DND-41 (cell line): Measurements from ENCODE around the gene INTS7.

Experiments
- ATAC-seq: fragments of 200-7000 bp; cut with Tn5 transposase; 3 replicates; pipeline ENCODE4 v1.9.1; 2021; ENCODE audit warnings: low read depth; ENCODE audit not compliant: insufficient read depth
- DNase-seq: peaks from one replicate; pipeline ENCODE4 v3.0.0-alpha.2; 2020
- H2AFZ ChIP-seq: 2 replicates; pipeline ENCODE4 v1.6.0; 2012; ENCODE audit warnings: low read depth, low read length
- H3K27ac ChIP-seq: 2 replicates; pipeline ENCODE4 v1.5.1; 2012; ENCODE audit warnings: low read length, inconsistent platforms
- H3K27me3 ChIP-seq: fragments of 200-600 bp; sonication (generic); 2 replicates; pipeline ENCODE4 v1.6.0; 2012; ENCODE audit warnings: low read length, mild to moderate bottlenecking, inconsistent platforms; ENCODE audit not compliant: insufficient read depth, poor library complexity
- H3K36me3 ChIP-seq: 2 replicates; pipeline ENCODE4 v1.5.1; 2012; ENCODE audit warnings: low read length, inconsistent platforms; ENCODE audit not compliant: insufficient read depth
- H3K4me1 ChIP-seq: 2 replicates; pipeline ENCODE4 v1.5.1; 2012; ENCODE audit warnings: mild to moderate bottlenecking, low read length; ENCODE audit not compliant: insufficient read depth
- H3K4me2 ChIP-seq: 2 replicates; pipeline ENCODE4 v1.6.0; 2012; ENCODE audit warnings: mild to moderate bottlenecking, moderate library complexity, low read length, inconsistent platforms; ENCODE audit not compliant: insufficient read depth
- H3K4me3 ChIP-seq, 2 experiments: fragments of 200-600 bp in 1 of 2; shearing (Covaris generic) in 1 of 2; 2 replicates each; pipeline ENCODE4 v1.5.1; 2012 to 2016; ENCODE audit warnings: inconsistent platforms in 2 of 2, low read length in 2 of 2, mild to moderate bottlenecking in 2 of 2, low read depth in 1 of 2, moderate library complexity in 1 of 2
- H3K79me2 ChIP-seq: 2 replicates; pipeline ENCODE4 v1.6.0; 2012; ENCODE audit warnings: low read length, inconsistent platforms; ENCODE audit not compliant: insufficient read depth
- H3K9ac ChIP-seq: 2 replicates; pipeline ENCODE4 v1.6.0; 2012; ENCODE audit warnings: low read depth, mild to moderate bottlenecking, inconsistent platforms, low read length, moderate library complexity
- H3K9me3 ChIP-seq: 2 replicates; pipeline ENCODE4 v1.5.1; 2012; ENCODE audit warnings: low read length, moderate library complexity, mild to moderate bottlenecking, inconsistent platforms; ENCODE audit not compliant: insufficient read depth, severe bottlenecking
- H4K20me1 ChIP-seq: 2 replicates; pipeline ENCODE4 v1.6.0; 2012; ENCODE audit warnings: low read length; ENCODE audit not compliant: insufficient read depth
- CTCF ChIP-seq: IDR thresholded peaks from 2 replicates; pipeline ENCODE4 v1.5.1; 2012; ENCODE audit warnings: borderline replicate concordance, low read length, moderate library complexity, mild to moderate bottlenecking; ENCODE audit not compliant: poor library complexity, severe bottlenecking; ENCODE audit errors: extremely low read depth
- EZH2 ChIP-seq: IDR thresholded peaks from 3 replicates; pipeline ENCODE4 v1.6.1; 2012; ENCODE audit warnings: borderline replicate concordance, low read depth, mild to moderate bottlenecking, moderate library complexity, low read length, inconsistent platforms; ENCODE audit not compliant: severe bottlenecking

The INTS7 gene

DNA sequence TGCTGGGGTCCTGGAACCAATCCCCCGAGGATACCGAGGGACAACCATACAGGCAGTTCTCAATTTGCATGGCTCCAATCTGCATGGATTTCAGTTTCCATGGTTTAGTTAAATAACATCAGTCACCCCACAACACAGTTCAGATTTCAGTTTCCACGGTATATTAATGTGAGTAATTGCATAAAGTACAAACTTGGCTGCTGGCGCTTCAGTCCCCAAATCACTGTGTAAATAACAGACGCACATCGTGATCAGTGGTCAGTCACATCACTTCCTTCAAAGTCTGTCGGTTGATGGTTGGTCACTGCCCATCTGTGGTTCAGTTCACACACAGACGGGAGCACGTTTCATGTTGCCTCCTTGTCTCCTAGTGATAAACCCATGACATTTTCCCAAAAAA is 138.4 kb downstream of the INTS7 start:
- no peak for ATAC-seq
- Histone ChIP-seq H3K36me3 (no peaks in the 10 kb centered on the region), H3K4me1 (no peaks in the 10 kb centered on the region), H2AFZ (no peak overlapping the region), H3K4me3 (no peak overlapping the region), H3K79me2 (no peaks in the 10 kb centered on the region), H3K27ac (no peak overlapping the region), H4K20me1 (no peaks in the 10 kb centered on the region), H3K27me3 (peaks cover 2% of the 10 kb centered on the region), H3K9ac (no peak overlapping the region), H3K4me2 (no peak overlapping the region), H3K9me3 (peaks cover 9% of the 10 kb centered on the region)
- TF ChIP-seq EZH2 (no peak), CTCF (no peak)
- DNase-seq = no peak

DNA sequence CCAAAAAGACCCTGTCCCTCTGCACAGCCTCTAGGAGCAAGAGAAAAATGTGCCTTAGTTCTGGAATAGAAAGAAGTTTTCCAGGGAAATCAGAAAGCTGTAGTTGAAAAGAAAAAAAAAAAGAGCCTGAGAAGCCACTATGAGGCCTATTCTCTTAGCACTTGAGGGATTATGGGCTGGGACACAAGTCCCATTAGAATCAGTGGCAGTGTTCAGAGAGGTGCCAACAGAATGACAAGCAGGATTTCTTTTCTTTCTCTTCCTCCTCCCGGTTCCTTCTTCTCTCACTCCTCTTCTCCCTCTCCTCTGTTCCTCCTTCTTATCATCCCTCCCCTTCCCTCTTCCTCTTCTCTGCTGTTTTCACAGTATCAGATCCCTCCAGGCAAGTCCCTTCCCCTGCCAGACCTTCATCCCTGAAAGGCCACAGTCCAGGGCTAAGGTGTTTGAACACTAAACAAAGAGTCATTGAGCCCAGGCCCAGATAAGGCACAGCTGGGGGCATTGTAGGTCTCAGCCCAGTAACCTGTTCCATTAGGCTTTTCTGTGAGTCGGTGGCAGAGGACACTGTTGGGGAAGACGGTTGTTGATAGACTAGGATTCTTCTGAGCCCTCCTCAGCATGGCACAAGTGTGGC is 140.1 kb downstream of the INTS7 start:
- H3K4me3 ChIP-seq = no peak overlapping the region
- no peak for ATAC-seq
- TF ChIP-seq CTCF (no peak), EZH2 (no peak)

DNA sequence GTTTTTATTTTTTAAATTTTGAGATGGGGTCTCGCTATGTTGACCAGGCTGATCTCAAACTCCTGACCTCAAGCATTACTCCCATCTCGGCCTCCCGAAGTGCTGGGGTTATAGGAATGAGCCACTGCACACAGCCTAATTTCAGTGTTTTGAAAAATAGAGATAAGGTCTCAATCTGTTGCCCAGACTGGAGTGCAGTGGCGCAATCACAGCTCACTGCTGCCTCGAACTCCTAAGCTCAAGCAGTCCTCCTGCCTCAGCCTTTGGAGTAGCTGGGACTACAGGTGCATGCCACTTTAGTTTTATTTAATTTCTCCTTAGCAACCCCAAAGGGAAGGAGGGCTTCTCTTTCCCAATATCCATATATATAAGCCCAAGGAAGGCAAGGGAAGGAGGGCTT is 141.0 kb downstream of the INTS7 start:
- no peaks in the 10 kb centered on the region for H3K79me2 ChIP-seq

More for the DNA sequence above, 140.1 kb downstream of the INTS7 start:
- no peaks in the 10 kb centered on the region for H3K79me2 ChIP-seq
- H3K4me1 ChIP-seq = no peaks in the 10 kb centered on the region
- H3K36me3 ChIP-seq = no peaks in the 10 kb centered on the region
- no peak for DNase-seq
- H3K9me3 ChIP-seq = no peaks in the 10 kb centered on the region
- no peak overlapping the region for H3K27ac ChIP-seq
- no peaks in the 10 kb centered on the region for H4K20me1 ChIP-seq
- no peak overlapping the region for H3K4me2 ChIP-seq
- peaks cover 2% of the 10 kb centered on the region for H3K27me3 ChIP-seq
- no peak overlapping the region for H2AFZ ChIP-seq
- no peak overlapping the region for H3K9ac ChIP-seq

More for the DNA sequence above, 141.0 kb downstream of the INTS7 start:
- DNase-seq (no peak), ATAC-seq (no peak)
- no peak overlapping the region for H3K27ac ChIP-seq
- no peak overlapping the region for H3K4me2 ChIP-seq
- no peak overlapping the region for H3K9ac ChIP-seq
- no peaks in the 10 kb centered on the region for H3K9me3 ChIP-seq
- H3K36me3 ChIP-seq = no peaks in the 10 kb centered on the region
- H4K20me1 ChIP-seq = no peaks in the 10 kb centered on the region
- H3K4me3 ChIP-seq = no peak overlapping the region
- TF ChIP-seq EZH2 (no peak), CTCF (no peak)
- no peaks in the 10 kb centered on the region for H3K4me1 ChIP-seq
- no peak overlapping the region for H2AFZ ChIP-seq
- H3K27me3 ChIP-seq = peaks cover 2% of the 10 kb centered on the region
